ENCODE results near the gene TSPAN5.
"Not testable (repeated sequence)": the region's sequence is repeated elsewhere in the genome, so short reads cannot be mapped to it uniquely, and the experiment has no call there.

TSPAN5 gene

DNA sequence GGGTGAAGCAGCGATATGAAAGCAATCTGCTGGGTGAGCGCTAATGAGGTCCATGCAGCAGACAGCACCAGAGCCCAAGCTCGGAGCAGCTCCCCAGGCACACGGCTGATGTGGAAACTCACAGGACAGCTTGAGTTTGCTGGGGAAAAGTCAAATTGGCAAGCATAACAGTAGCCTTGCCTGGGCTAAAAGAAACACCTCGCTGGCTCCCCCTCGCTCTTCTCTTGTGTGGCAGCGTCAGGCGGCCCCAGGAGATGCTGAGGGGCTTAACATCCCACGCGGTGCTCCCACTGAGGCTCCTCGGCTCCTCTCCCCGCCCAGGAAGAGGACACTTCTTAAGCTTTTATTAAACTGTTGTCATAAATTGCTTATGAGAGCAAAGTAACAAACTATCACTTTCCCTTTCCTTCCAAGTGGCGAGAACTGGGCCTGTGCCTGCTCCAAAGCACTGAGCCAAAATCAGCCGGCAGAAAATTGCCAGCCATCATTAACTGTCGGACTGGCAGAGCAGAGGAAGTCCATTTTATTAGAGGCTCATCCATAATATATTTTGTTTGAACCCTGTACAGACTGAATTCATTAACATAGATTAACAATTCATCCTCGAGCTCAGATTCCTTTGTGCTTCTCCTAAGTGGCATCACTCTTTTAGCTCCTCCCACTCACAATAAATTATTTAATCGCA, 111.4 kb downstream of the TSPAN5 start:
- peak; percentile 41 for DNase-seq (ENCODE audit: low spot score)

GRCh38 chr4:98544818-98545414, 113.5 kb downstream of the TSPAN5 start:
- no peak for DNase-seq (ENCODE audit: low spot score)

- DNase-seq (ENCODE audit: low spot score), result no peak
Observed at GRCh38 chr4:98544141-98544817, 114.1 kb downstream of the TSPAN5 start.

GRCh38 chr4:98542011-98542410, 116.4 kb downstream of the TSPAN5 start:
- DNase-seq (ENCODE audit: low spot score), result no peak

- no peak for DNase-seq (ENCODE audit: low spot score)
Observed at GRCh38 chr4:98540803-98541202, 117.6 kb downstream of the TSPAN5 start.

DNA sequence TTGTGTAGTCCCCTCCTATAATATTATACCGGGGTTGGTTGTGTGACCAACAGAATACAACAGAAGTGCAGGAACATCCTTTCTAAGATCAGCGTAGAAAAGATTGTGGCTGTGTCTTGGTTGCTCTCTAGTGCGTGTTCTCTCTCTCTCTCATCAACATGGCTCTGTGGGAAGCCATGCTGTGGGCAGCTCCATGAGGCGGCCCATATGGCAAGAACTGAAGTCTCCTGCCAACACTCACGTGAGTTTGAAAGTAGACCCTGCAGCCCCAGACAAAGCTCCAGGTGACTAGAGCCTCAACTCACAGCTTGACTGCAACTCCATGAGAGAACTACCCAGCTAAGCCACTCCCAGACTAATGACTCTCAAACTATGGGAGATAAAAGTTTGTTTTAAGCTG, 118.7 kb downstream of the TSPAN5 start:
- DNase-seq (ENCODE audit: low spot score), result no peak

DNA sequence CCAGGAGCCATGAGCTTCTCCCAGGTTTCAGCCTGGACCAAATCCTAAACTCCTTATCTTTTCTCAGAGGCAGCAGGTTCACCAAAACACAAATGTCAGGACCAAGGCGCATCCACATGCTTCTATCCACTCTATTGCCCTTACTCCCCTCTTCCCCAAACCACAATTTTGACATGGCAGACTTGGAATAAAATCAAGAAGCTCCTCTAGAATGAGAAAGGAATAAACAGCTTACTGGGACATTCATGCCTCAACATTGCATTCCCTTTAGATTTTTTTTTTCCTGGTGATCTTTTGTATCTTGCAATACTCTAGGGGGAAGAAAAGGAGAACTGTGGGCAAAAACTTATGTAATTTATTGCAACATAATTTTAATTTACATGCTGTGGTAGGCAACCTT, 119.1 kb downstream of the TSPAN5 start:
- no peak for DNase-seq (ENCODE audit: low spot score)

DNA sequence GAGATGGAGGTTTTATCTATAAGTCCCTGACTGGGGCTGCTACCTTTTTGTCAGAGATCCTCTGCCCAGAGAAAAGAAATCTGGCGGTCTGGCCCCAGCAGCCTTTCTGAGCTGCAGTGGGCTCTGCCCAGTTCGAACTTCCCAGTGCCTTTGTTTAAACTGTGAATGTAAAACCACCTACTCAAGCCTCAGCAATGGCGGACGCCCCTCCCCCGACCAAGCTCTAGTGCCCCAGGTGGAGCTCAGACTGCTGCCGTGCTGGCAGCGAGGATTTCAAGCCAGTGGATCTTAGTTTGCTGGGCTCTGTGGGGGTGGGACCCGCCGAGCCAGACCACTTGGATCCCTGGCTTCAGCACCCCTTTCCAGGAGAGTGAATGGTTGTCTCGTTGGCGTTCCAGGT, 121.8 kb downstream of the TSPAN5 start:
- DNase-seq (ENCODE audit: low spot score), result no peak

GRCh38 chr4:98534146-98534545, 124.3 kb downstream of the TSPAN5 start:
- not testable (repeated sequence) for DNase-seq (ENCODE audit: low spot score)

GRCh38 chr4:98530572-98530971, 127.8 kb downstream of the TSPAN5 start:
- DNase-seq (ENCODE audit: low spot score), result no peak

DNA sequence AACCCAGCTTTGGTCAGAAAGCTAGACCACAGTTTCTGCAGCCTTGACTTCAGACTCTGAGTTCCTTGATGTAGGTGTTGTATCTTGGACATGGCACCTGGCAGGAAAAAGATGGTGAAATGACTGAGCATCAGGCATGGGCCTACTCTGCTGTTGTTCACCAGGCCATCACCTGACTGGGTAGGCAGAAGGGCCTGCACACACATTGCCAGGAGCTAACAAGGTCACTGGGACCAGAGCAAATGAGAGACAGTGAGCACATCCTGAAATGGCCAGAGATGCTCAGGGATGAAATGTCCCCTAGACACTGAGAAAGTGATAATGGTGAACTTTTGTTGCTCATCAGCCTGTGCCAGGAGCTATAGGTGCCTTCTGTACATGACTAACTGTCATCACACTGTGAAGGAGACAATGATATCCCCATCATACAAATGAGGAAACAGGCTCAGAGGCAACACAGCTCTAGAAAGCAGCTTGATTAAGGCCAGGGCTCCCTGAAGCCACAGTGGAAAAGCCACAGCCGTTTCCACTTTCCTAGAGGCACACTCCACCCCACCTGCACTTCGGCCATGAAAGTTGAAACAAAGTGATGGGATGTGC, 128.3 kb downstream of the TSPAN5 start:
- no peak for DNase-seq (ENCODE audit: low spot score)

DNA sequence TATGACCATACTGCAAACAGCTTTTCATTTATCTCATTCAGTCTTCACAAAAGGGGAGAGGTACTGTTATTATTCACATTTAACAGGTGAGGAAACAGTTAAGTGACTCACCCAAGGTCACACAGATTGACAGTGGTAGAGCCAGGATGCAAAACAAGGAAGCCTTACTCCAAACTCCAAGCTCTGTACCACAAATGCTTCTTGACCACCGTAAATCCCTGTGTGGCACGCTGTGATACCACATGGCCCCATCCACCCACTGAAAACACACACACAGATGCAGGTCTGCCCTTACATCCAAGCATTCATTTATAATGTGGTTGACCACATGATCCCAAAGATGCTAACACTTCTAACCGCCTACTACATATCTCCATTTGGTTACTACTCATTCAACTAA, 129.5 kb downstream of the TSPAN5 start:
- DNase-seq (ENCODE audit: low spot score), result no peak

DNA sequence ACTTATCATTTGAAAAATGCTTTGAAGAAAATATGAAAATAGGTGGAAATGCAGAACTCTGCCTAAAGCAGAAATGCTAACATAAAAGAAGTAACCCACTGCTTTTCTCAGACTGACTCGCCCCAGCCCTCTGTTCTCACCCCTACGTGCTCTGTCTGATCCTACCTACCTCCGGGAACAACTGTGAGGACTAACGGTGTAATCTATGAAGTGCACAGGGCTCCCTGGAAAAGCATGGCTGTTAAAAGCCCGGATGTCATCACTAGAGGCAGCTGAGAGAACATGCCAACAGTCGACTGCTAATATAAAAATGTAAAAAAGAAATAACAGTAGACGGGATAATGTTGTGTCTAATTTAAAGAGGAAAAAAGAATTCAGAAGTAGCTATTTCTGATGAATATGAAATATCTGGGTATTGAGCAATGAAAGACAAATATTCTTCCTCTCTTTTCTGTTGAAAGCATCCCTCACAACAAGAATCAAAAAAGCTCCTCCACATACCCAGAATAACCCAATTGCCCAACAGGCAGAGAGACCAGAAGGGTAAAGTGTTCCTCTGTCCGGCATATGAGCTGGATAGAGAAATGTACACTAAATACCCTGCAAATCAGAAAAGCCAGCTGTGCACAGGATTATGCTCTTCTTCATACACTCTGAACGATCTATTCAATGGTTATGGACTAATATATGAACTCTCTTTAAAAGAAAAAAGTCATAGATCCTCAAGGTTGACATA, 130.7 kb downstream of the TSPAN5 start:
- DNase-seq (ENCODE audit: low spot score), result no peak

DNA sequence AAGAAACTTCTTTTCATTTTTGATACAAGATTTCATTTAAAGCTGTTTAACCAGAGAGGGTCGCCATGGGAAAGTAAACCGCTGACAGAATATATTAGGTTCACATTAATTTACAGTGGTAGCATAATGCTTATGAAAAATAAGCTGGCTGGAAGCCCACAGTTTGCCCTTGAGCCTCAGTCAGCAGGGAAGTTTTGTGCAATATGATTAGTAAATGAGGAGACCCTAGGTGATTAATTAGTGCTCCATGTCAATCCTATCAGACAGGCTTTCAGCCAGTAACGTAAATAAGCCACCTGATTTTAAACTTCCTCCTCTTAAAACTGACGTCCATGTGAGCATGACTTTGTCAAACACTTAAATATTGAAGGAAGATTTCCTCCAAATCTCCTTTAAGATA, 134.2 kb downstream of the TSPAN5 start:
- DNase-seq (ENCODE audit: low spot score), result no peak

GRCh38 chr4:98522636-98523395, 135.6 kb downstream of the TSPAN5 start:
- peak; percentile 50 for DNase-seq (ENCODE audit: low spot score)

GRCh38 chr4:98522062-98522461, 136.3 kb downstream of the TSPAN5 start:
- DNase-seq (ENCODE audit: low spot score), result no peak

GRCh38 chr4:98521486-98521885, 136.9 kb downstream of the TSPAN5 start:
- DNase-seq (ENCODE audit: low spot score), result no peak

DNA sequence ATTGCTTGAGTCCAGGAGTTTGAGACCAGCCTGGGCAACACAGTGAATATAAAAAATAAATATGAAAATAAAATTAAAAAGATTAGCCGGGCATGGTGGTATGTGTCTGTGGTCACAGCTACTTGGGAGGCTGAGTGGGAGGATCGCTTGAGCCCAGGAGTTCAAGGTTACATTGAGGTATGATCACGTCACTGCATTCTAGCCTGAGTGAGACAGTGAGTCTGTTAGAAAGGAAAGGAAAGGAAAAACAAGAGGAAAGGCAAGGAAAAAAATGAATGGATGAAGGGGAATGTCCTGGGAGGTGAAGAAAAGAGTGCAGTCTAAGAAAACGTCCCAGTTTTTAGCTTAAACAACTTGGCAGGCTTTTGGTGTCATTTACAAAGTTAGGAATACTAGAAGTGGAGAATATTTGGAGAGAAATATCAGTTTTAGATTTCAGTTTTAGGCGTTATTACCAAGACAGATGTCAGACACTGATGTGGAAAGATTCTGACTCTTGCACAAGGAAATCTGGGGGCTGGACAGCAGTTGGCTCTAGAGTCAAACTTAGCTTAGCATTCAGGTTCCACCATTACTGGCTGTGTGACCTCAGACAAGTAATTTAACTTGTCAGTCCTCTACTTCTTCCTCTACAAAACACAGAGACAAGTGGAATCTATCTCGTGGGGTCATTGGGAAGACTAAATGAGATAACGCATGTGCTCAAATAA, 139.0 kb downstream of the TSPAN5 start:
- no peak for DNase-seq (ENCODE audit: low spot score)

DNA sequence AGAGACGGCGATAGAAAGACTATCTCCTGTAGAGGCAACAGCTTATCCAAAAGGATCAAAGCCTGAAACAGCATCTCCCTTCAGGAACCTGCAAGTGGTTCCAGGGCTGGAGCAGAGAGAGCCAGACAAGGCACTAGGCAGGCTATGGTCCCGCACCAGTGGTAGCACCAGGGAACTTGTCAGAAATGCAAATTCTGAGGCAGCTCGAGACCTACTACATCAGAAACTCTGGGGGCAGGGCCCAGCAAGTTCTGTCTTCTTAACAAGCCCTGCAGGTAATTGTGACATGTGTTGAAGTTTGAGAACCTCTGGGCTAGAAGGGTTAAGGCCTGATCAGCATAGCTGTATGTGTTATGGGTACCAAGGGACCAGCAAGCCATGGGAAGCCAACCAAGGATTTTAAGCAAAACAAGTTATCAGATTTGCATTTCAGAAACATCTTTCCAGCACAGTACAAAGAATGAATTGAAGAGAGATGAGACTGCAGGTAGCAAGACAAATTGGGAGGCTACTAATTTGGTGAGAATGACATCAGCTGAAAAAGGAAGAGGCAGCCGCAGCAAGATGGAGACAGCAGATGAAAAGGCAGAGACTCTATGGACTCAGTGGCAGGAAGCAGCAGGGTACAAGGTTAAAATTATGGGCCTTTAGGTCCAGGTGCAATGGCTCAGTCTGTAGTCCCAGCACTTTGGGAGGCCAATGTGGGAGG, 139.7 kb downstream of the TSPAN5 start:
- DNase-seq (ENCODE audit: low spot score), result no peak
